GM19463 (cell line): ENCODE measurements around the gene TRIM54.
"Not testable (repeated sequence)": the region's sequence is repeated elsewhere in the genome, so short reads cannot be mapped to it uniquely, and the experiment has no call there.

ENCODE experiments used
- ATAC-seq: cut with Tn5 transposase; IDR thresholded peaks from one replicate; pipeline ENCODE4 v1.9.1; 2021; ENCODE audit warnings: mild to moderate bottlenecking, moderate library complexity; ENCODE audit not compliant: unreplicated experiment

TRIM54 gene

DNA sequence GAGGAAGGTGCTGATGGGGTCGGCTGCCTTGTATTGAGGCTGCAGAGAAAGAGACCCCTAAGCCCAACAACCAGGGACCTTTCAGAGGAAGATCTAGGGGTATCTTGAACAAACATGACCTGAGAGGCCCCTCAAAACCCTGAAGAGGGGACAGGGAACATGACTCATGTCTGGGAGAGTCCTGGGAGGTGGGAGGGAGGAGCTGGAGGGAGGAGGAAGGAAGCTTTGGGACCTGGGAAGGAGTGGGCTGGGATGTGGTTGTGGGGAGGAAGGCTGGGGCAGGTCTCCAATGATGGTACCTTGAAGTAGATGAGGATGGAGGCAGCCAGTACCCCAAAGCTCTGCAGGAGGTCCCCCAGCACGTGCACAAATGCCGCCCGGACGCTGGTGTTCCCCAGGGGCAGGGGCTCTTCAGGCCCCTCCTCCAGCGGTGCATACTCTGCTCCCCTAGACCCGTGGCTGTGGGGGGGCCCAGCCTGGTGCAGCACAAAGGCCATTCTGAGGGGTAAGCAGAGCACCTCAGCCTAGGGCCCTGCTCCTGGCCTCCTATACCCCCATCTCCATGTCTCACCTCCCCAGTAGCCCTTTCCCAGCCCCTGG is 25.3 kb upstream of the TRIM54 start:
- no peak for ATAC-seq

DNA sequence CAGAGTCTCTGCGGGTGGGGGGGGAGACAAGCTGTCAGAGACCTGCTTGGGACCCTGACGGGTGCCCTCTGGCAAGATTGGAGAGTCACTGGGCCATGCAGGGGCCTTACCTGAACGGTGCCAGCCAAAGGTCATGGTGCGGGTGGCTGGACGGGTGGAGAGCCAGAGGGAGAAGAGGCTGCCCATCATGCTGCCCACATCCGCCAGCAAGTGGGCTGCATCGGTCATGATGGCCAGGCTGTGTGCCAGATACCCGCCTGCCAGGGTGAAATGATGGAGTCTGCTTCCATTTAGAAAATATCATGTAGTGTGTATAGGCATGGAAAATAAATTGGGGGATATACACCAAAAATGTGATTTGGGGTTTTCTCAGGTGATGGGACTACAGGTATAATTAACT is 24.2 kb upstream of the TRIM54 start:
- ATAC-seq: no peak

DNA sequence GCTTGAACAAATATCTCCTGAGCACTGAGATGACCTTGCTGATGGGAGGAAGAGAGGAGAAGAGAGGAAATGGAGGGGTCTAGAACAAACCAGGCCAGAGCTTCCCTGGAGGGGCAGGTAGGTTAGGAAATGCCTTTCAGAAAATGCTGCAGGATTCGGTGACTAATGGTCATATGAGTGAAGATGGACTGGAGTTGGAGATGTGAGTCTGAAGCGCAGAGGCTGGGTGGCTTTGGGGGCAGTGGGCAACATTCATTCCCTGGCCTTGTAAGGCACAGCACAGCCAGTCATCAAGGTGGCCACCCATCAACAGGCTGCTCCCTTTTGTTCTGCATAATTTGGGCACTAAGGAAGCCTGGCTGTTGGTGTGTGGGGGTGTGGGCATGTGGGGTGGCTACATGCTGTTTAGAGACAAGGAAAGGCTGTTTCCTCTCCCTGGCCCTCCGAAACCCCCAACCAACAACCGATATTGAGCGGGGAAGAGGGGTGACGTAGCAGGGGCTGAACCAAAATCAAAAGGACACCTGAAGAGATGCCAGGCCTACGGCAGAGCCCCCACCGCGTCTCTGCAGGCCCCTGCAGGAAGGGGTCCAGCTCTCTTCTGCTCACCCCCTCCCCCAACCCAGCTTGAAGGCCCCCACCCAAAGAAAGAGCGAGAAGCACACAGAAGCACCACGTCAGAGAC is 20.8 kb upstream of the TRIM54 start:
- no peak for ATAC-seq

DNA sequence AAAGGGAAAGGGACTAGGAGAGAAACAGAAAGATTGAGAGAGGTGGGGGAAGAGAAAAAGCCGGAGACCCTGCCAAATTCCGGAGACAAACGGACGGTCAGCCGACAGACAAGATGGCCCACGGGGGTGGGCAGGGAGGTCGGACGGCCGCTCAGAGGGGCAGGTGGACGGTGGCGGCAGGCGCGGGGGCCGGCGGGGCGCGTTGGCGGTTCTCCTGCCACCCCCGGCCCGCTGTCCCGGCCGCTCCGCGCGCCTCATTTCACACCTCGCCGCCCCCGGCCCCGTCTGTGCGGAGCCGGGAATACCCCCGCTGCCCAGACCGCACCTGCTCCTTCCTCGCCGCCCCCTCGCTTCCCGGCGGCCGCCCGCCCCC is 20.3 kb upstream of the TRIM54 start:
- no peak for ATAC-seq

DNA sequence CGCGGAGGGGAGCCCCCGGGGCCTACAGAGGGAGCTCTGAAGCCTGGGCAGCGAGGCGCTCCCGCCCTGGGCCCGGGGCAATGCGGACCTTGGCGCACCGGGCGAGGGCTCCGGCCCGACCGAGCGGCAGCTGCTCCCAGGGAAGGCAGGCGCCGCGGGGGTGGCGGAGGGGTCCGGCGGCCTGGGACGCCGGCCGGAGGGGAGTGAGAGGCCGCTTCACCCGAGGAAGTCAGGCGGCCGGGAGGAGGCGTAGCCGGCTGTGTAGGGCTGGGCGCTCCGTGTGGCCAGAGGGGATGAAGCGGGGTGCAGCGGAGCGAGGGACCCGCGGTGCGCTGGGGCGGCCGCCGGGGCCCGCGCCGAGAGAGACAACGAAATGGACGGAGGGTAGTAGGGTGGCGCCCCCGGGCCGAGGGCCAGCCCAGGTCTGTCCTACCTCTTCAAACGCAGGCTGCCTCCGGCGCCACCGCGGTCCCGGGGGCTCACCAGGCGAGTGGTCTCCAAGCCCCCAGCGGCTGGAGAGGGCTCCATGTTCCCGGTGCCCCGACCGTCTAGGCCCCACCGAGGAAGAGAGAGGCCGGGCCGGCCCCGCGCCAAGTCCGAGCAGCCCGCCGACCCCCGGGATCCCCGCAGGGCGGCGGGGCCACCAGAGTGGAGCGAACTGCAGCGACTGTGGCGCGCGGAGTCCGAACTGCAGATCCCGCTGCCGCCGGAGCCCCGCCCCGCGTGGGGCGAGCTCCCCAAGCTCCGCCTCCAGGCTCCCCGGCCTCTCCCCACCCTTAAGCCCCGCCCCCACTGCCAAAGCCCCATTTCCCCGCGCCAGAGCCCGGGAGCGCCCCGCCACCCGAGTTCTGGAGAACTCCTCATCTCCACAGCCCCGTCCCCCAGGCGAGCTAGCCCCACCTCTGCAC is 19.6 kb upstream of the TRIM54 start, which contains the start of gene SLC30A3:
SLC30A3 (minus strand) TSS at position 669 of the 908 bp plus-strand sequence; CDS start at position 528, 141 bp downstream.
- ATAC-seq: peak; percentile 50

DNA sequence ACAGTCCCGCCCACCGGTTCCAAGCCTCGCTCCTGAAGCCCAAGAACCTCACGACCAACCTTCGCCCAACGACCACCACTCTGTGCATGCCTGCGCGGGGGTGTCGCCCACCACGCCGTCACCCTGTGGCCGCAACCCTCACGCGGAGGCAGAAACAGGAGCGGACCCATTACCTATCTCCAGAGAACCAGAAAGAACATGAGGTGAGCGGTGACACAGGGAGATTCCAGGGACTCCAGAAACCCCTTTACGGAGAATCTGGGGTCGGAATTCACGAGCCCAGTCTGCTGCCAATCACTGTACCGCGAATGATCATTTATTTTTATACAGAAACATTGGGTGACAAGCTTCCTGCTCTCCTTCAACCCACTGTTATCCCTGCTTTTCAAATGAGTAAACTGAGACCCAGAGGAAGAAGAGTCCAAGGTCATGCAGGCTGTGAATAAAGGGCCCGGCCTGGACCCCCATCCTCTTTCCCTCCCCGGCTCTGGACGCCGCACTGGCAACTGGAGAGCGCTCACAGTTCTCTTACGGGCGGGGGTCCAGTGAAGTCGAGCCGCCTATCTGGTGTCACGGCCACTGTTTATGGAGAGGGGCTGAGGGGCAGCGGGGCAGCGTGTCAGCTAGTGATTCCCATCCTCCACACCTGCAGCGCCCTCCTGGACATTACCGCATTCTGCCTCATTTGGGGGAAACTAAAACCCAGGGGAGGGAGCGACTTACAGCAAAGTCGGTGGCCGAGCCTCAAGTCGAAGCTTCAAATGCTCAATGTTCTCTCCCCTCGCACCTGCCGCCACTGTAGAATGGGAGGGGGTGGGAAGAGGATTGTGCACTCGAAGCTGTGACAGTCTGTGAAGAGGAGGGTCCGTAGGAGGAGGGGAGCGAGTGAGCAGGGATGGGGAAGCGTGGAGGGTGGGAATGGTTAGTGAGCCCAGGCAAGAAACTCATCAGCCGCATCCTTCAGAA is 18.7 kb upstream of the TRIM54 start:
- no peak for ATAC-seq

DNA sequence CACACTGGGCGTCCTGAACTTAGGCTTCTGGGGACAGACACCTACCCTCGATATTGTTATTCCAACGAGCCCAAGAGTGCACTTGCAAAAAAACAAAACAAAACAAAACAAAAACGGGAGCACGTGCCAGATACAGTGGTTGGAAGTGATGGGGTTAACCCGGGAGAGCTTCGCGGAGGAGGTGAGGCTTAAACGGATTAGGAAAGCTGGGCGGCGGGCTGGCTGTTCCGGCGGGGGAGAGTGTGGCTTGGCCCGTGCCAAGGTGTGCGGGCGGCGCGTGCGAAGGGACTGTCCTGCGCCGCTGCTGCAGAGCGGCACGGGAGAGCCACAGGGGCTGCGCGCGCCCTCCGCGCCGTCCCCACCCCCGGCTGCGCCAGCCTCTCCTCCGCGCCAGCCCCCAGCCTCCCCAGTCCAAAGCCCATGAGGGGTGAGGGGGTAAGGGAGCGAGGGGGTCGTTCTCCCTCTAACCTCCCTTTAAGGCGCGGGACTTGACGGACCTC is 17.9 kb upstream of the TRIM54 start:
- no peak for ATAC-seq

DNA sequence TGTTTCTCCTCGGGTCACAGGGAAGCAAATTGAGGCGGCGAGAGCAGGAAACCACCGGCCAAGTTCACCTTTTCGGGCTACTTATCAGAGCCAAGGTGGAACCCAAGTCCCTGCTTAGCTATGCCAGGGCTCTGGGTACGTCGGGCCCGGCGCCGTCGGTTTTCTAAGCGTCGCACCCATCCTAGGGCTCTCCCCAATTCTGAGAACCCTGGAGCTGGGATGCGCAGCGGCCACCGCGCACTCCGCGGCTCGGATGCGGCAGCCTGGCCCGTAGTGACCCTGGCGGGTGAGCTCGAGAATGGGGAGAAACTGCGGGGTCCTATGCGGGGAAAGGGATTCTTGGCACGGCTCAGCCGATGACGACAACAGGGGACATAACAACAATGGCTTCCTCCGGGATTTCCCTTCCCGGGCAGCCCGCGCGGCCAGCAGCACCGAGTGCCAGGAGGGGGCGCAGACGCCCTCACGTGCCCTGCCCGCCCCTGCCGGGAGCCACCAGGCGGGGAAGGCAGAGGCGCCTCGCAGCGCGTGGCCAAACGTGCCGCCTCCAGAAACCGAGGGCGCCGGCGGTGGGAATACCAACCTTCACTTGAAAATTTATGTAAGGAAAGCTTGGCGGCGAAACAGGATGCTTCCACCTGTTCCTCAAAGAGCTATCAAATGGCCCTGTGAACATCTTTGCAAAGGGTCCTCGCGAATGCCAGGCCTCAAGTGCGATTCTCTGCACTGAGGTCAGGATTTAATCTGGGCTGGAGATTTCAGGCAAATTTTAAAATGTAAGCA is 17.3 kb upstream of the TRIM54 start:
- ATAC-seq: peak; percentile 64

DNA sequence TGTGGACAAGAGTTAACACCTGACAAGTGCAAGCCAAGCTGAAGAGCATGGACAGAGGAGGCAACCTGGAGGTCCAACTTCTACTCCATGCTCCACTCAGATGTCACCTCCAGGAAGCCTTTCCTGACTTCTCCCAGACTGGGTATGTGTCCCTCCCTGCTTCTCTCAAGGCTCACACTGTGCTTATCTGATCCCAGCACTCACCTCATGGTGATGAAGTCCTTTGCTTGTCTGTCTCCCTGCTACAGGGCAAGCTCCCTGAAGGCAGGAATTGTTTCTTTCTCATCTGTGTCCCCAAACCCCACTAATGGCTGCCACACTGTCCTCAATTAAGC is 16.7 kb upstream of the TRIM54 start:
- ATAC-seq: no peak

DNA sequence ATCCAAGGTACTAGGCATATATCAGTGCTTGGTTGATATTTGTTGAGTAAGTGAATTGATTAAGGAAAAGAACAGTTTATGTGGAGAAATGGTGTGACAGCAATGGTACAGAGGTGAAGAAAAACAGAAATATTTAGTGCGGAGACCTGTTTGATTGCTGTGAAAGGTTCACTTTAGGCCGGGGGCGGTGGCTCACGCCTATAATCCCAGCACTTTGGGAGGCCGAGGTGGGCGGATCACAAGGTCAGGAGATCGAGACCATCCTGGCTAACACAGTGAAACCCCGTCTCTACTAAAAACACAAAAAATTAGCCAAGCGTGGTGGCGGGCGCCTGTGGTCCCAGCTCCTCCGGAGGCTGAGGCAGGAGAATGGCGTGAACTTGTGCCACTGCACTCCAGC is 13.9 kb upstream of the TRIM54 start:
- ATAC-seq: not testable (repeated sequence)

DNA sequence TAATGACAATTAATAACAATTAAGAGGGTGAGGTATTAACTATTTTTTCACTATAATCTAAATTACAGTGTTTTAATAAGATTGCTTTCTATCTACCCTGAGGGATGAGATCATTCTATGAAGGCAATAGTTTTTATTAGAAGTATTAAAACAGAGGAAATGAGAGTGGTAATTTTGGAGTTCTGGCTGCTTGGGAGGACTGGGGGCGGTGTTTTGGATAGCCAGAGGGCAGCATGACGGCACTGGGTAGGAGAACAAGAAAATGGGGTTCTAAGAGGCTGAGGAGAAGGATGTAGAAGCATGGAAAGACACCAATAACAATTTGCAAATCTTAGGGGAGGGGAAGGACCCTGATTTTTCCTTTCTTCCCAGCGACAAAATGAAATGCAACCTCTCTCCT is 12.1 kb upstream of the TRIM54 start:
- ATAC-seq: no peak

DNA sequence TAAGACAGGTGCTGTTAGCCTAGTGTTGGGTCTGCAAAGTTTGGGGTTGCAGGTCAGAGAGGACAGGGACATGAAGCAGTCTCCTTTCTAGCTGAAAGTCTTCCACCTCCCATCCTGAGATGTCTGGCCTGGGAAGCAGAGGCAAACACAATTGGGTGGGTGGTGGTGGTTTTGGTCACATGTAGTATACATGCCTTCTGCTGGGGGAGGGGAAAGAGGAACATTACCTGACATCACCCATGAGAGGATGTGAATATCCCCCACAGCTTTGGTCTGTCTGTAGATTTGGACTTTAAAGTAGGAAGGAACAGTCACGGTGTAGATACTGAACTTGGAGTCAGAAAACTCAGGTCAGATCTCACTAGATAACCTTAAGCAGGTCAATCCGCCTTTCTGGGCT is 11.6 kb upstream of the TRIM54 start:
- no peak for ATAC-seq

DNA sequence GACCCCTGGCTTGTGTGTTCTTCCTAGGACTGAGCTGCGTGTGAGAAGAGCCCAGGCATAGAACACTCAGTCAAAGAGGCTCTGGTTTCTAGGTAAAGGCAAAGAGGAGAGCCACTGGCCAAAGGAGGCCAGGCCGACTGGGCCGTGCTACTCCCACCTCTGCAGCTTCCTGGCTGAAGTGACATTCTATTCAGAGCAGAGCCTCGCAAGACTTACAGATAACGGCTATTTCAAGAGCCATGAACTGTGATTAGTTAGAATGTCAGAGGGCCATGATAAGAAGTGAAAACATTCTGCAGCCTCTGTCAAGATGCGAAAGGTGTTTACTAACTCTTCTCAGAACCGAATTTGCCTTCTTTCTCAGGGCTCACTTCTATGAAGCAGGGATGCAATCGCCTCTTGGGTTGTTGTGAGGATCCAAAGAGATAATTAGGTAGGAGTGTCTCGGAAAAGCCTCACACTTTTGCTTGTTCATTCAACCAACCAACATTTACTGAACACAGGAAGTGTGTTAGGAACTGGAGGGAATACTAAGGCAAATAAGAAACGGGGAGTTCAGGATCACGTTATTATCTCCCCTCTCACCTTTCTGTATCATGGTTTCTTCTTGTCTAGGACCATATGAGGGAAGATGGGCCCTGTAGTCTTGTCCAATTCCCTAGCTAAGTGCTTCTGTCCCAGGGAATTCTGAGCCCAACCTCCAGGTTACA is 10.4 kb upstream of the TRIM54 start:
- ATAC-seq: no peak

DNA sequence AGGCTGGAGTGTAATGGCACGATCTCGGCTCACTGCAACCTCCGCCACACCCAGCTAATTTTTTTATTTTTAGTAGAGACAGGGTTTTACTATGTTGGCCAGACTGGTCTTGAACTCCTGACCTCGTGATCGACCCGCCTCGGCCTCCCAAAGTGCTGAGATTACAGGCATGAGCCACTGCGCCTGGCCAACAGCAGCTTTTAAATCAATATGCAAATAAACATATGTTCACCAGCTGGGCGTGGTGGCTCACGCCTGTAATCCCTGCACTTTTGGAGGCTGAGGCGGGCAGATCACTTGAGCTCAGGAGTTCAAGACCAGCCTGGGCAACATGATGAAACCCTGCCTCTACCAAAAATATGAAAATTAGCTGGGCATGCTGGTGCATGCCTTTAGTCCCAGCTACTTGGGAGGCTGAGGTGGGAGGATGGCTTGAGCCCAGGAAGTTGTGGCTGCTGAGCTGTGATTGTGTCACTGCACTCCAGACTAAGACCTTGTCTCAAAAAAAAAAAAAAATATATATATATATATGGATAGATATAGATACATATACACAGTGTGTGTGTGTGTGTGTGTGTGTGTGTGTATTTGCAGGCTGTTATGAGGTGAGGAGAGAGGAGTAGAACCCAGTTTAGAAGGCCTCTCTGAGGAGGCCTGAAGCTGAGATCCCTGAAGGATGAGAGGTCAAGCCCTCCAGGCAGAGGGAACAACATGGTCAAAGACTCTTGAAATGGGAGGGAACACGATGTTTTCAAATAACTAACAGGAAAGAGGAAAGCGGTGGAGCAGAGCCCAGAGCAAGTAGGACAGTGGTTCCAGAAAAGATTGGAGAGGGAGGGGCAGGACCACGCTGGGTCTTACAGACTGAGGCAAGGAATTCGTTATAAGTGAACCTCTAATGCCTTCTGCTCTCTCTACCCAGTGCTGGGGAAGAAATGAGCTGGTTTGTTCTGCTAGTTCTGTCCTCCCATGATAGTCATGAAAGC is 9.4 kb upstream of the TRIM54 start:
- ATAC-seq: not testable (repeated sequence)

DNA sequence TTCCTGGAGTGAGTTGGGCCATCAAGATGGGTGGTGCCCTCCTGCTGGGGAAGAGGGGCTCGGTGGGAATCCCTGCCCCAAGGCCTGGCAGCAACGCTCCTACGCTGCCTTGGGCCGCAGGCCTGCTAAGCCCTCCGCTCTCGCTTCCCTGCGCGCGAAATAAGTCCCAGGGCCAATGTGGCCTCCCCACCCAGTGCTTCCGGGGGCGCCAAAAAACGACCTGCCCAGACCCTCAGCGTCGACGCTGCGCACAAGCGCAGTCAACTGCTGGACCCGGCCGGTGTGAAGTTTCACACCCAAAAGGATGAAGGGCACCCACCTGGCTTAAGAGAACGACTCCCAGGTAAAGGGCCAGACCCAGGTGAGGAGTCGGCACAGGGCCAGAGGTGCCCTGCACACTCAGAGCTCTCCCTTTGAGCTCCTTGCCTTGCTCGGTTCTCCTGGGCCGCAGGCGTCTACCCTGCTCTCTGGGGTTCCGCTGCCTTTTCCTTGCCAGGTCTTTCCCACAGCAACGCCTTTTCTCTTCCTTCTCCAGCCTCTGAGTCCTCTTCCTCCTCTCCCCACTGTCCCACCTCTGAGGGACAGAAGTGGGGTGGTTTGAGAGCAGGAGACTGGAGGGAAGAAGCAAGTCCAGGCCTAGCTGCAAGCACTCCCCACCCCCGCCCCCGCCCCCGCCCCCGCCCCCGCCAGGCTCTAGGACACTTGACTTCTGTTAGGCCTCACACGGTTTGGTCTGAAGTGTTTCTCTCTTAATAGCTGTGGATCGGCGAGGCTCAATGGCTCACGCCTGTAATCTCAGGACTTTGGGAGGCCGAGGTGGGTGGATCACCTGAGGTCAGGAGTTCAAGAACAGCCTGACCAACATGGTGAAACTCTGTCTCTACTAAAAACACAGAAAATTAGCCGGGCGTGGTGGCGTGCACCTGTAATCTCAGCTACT is 6.7 kb upstream of the TRIM54 start, which contains the start of gene DNAJC5G:
DNAJC5G (plus strand) TSS at position 223 of the 940 bp plus-strand sequence. CDS start 1,296 bp downstream, outside the sequence.
- ATAC-seq: no peak

DNA sequence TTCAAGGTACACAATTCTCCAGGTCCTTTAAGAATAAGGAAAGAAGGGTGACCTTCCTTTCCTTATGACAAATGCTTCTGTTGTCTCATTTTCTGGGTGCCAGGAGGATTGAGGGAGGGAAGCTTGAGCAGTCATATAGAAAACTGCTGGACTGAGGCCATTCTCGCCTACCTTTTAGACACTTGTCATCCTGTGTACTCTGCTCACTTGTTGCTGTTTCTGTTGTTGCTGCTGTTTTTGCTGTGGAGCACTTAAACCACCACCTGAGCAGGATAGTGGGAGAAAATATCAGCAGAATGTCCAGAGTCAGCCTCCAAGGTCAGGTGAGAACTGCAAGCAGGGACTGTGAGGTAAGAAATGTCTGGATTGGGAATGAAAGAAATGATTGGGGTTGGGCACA is 4.2 kb upstream of the TRIM54 start:
- no peak for ATAC-seq

DNA sequence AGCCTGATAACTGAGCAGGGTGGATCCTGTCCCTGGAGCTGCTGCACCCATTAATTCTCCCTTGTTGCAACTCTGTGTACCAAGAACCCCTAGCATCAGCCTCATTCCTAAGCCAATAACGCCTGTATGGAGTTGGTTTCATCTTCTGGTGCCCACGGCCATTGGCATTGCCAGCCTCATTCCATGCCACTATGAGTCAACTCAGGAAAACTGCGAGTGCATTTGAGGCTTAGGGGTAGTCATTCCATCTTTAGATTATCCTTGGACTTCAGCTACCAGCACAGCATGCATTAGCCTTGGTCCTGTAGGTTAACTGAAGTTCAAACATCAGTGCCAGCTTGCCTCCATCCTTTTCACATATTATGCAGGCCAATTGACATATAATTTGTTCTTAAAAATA is 1.4 kb upstream of the TRIM54 start:
- ATAC-seq: no peak
